ELF-1 (cell line): ENCODE data around the gene EVI5.
A peak's percentile ranks its signal among the peaks of the same experiment; 100 is the strongest.

Experiments used
- DNase-seq: peaks from one replicate; pipeline ENCODE4 v3.0.0-alpha.2; 2016; ENCODE audit warnings: low read depth, low spot score

The EVI5 gene

GRCh38 chr1:92519043-92519442 lies 265.9 kb downstream of the EVI5 start:
- no peak for DNase-seq

- DNase-seq = no peak
Measured at GRCh38 chr1:92516574-92516973, 268.3 kb downstream of the EVI5 start.

- no peak for DNase-seq
Measured at GRCh38 chr1:92515796-92516201, 269.1 kb downstream of the EVI5 start.

GRCh38 chr1:92511541-92511940 lies 273.4 kb downstream of the EVI5 start:
- no peak for DNase-seq

GRCh38 chr1:92509619-92510018 lies 275.3 kb downstream of the EVI5 start:
- no peak for DNase-seq

GRCh38 chr1:92505015-92505692 lies 279.8 kb downstream of the EVI5 start:
- DNase-seq = no peak

GRCh38 chr1:92504291-92505014 lies 280.5 kb downstream of the EVI5 start:
- no peak for DNase-seq

GRCh38 chr1:92503926-92504285 lies 281.0 kb downstream of the EVI5 start:
- DNase-seq = no peak

GRCh38 chr1:92503043-92503925 lies 281.6 kb downstream of the EVI5 start:
- DNase-seq = no peak

GRCh38 chr1:92502247-92502646 lies 282.7 kb downstream of the EVI5 start:
- no peak for DNase-seq

- no peak for DNase-seq
Measured at GRCh38 chr1:92500552-92500951, 284.4 kb downstream of the EVI5 start.

- DNase-seq = no peak
Measured at GRCh38 chr1:92495392-92496063, 289.4 kb downstream of the EVI5 start.

- DNase-seq = no peak
Measured at GRCh38 chr1:92494485-92495141, 290.3 kb downstream of the EVI5 start.

GRCh38 chr1:92493139-92493538 lies 291.8 kb downstream of the EVI5 start:
- DNase-seq = no peak

GRCh38 chr1:92488832-92489231 lies 296.1 kb downstream of the EVI5 start:
- no peak for DNase-seq

- DNase-seq = no peak
Measured at GRCh38 chr1:92488416-92488815, 296.5 kb downstream of the EVI5 start.

- DNase-seq = no peak
Measured at GRCh38 chr1:92487078-92487605, 297.8 kb downstream of the EVI5 start.

GRCh38 chr1:92486251-92487077 lies 298.4 kb downstream of the EVI5 start, which contains the start of gene GFI1:
GFI1 (minus strand) TSS chr1:92486925; CDS start chr1:92483487, 3,438 bp downstream.
- DNase-seq = peak; percentile 55

- peak; percentile 66 for DNase-seq
Measured at GRCh38 chr1:92485381-92486250, 299.3 kb downstream of the EVI5 start.
